Measurements from ENCODE around the gene ALDH8A1.

GRCh38 chr6:134910593-134910935 lies 39.3 kb downstream of the ALDH8A1 start:
- TF ChIP-seq TCF12 (IDR thresholded peaks at IDR 0.05; ENCODE audit: low read depth) (no peak), REST (IDR thresholded peaks at IDR 0.05; ENCODE audit: low read depth) (no peak), CREB1 (IDR thresholded peaks at IDR 0.05; ENCODE audit: low read depth) (no peak), USF1 (IDR thresholded peaks at IDR 0.05) (no peak), CEBPB (IDR thresholded peaks at IDR 0.05) (no peak)
